HEK293 (cell line): ENCODE data around the gene KCNE4.

Experiments used
- BCL11A ChIP-seq: fragments of 450-650 bp; formaldehyde crosslinking; IDR thresholded peaks from 2 replicates; pipeline ENCODE4 v1.5.1; 2016; ENCODE audit warnings: low read depth, missing biosample characterization, missing genetic modification characterization
- OSR2 ChIP-seq: fragments of 450-650 bp; formaldehyde crosslinking; IDR thresholded peaks from 2 replicates; pipeline ENCODE4 v1.5.1; 2016; ENCODE audit warnings: missing biosample characterization, missing genetic modification characterization
- TRIM28 ChIP-seq: IDR thresholded peaks from 2 replicates; pipeline ENCODE4 v1.6.1; 2011; ENCODE audit warnings: low read length, control low read depth, borderline replicate concordance
- YY1 ChIP-seq: fragments of 450-650 bp; formaldehyde crosslinking; IDR thresholded peaks from 2 replicates; pipeline ENCODE4 v1.5.1; 2018; ENCODE audit warnings: missing biosample characterization, missing genetic modification characterization
- ZNF138 ChIP-seq: fragments of 450-650 bp; formaldehyde crosslinking; IDR thresholded peaks from 2 replicates; pipeline ENCODE4 v1.5.1; 2016; ENCODE audit warnings: missing biosample characterization, missing genetic modification characterization, borderline replicate concordance
- ZNF362 ChIP-seq: fragments of 450-650 bp; formaldehyde crosslinking; IDR thresholded peaks from 2 replicates; pipeline ENCODE4 v1.5.1; 2016; ENCODE audit warnings: missing biosample characterization, missing genetic modification characterization
- ZNF558 ChIP-seq: fragments of 450-650 bp; formaldehyde crosslinking; IDR thresholded peaks from 2 replicates; pipeline ENCODE4 v1.5.1; 2016; ENCODE audit warnings: missing biosample characterization, missing genetic modification characterization
- ZNF670 ChIP-seq: fragments of 450-650 bp; formaldehyde crosslinking; IDR thresholded peaks from 2 replicates; pipeline ENCODE4 v1.5.1; 2016; ENCODE audit warnings: missing biosample characterization, missing genetic modification characterization, low read depth
- ZNF777 ChIP-seq: fragments of 450-650 bp; formaldehyde crosslinking; IDR thresholded peaks from 2 replicates; pipeline ENCODE4 v1.5.1; 2017; ENCODE audit warnings: missing biosample characterization, missing genetic modification characterization, borderline replicate concordance
- ZNF791 ChIP-seq: fragments of 450-650 bp; formaldehyde crosslinking; IDR thresholded peaks from 2 replicates; pipeline ENCODE4 v1.5.1; 2016; ENCODE audit warnings: missing biosample characterization, missing genetic modification characterization
- TF ChIP-seq, protein P1 (sequence below): fragments of 450-650 bp; formaldehyde crosslinking; IDR thresholded peaks from 2 replicates; pipeline ENCODE4 v1.5.1; 2016; ENCODE audit warnings: missing biosample characterization, missing genetic modification characterization
- TF ChIP-seq, protein P2 (sequence below): fragments of 450-650 bp; IDR thresholded peaks from 2 replicates; pipeline ENCODE4 v1.5.1; 2018; ENCODE audit warnings: missing biosample characterization, mild to moderate bottlenecking, missing genetic modification characterization

GRCh38 chr2:223026357-223027110 lies 25.5 kb upstream of the KCNE4 start:
- TF ChIP-seq, protein P1, sequence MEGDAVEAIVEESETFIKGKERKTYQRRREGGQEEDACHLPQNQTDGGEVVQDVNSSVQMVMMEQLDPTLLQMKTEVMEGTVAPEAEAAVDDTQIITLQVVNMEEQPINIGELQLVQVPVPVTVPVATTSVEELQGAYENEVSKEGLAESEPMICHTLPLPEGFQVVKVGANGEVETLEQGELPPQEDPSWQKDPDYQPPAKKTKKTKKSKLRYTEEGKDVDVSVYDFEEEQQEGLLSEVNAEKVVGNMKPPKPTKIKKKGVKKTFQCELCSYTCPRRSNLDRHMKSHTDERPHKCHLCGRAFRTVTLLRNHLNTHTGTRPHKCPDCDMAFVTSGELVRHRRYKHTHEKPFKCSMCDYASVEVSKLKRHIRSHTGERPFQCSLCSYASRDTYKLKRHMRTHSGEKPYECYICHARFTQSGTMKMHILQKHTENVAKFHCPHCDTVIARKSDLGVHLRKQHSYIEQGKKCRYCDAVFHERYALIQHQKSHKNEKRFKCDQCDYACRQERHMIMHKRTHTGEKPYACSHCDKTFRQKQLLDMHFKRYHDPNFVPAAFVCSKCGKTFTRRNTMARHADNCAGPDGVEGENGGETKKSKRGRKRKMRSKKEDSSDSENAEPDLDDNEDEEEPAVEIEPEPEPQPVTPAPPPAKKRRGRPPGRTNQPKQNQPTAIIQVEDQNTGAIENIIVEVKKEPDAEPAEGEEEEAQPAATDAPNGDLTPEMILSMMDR (tag by site-specific recombination): no peak
- TF ChIP-seq ZNF138 (tag by site-specific recombination): no peak
- TF ChIP-seq, protein P2, sequence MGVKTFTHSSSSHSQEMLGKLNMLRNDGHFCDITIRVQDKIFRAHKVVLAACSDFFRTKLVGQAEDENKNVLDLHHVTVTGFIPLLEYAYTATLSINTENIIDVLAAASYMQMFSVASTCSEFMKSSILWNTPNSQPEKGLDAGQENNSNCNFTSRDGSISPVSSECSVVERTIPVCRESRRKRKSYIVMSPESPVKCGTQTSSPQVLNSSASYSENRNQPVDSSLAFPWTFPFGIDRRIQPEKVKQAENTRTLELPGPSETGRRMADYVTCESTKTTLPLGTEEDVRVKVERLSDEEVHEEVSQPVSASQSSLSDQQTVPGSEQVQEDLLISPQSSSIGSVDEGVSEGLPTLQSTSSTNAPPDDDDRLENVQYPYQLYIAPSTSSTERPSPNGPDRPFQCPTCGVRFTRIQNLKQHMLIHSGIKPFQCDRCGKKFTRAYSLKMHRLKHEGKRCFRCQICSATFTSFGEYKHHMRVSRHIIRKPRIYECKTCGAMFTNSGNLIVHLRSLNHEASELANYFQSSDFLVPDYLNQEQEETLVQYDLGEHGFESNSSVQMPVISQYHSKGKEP (tag by site-specific recombination): no peak
- TF ChIP-seq BCL11A (tag by site-specific recombination): no peak
- TF ChIP-seq TRIM28: no peak
- no peak for TF ChIP-seq ZNF777 (tag by site-specific recombination)
- no peak for TF ChIP-seq ZNF362 (tag by site-specific recombination)
- TF ChIP-seq ZNF791 (tag by site-specific recombination): no peak
- TF ChIP-seq ZNF558 (tag by site-specific recombination): no peak
- TF ChIP-seq YY1 (tag by site-specific recombination): no peak
- TF ChIP-seq ZNF670 (tag by site-specific recombination): no peak
- TF ChIP-seq OSR2 (tag by site-specific recombination): no peak
